PC-9 (cell line): ENCODE results near the gene DKC1. TPM values are rescaled to one million over a fixed set of nuclear protein-coding genes. Genes with fewer than 3 reads are reported as not detected.

Source experiments
- BruUV-seq: library from RNA; stranded (reverse); fragments of 400-500 nt; replicated peaks from 2 replicates; lab custom pipeline; 2021; lab: Mats Ljungman, UMichigan
- CTCF ChIA-PET: fragments of 300-600 bp; sonication (Branson Sonifier 250); formaldehyde crosslinking; loops from one replicate; lab custom pipeline; 2022; ENCODE audit warnings: antibody characterized with exemption; lab: Charles Lee
- POLR2A ChIA-PET: fragments of 300-600 bp; sonication (Branson Sonifier 250); formaldehyde crosslinking; loops from one replicate; lab custom pipeline; 2022; ENCODE audit warnings: antibody characterized with exemption; ENCODE audit not compliant: unreplicated experiment; lab: Charles Lee
- DNase-seq, 2 experiments: peaks; one replicate each; pipeline versions ENCODE4 v3.0.0 to v3.0.0-alpha.2; 2015 to 2022; ENCODE audit warnings: mixed read lengths in 1 of 2
- H2AFZ ChIP-seq: fragments of 200-600 bp; sonication (generic); 2 replicates; pipeline ENCODE4 v1.8.1; 2017; ENCODE audit warnings: antibody characterized with exemption
- H3F3A ChIP-seq: fragments of 200-600 bp; sonication (generic); 2 replicates; pipeline ENCODE4 v1.8.1; 2017; ENCODE audit warnings: antibody characterized with exemption, mild to moderate bottlenecking, low read depth; ENCODE audit not compliant: insufficient read depth
- H3K27ac ChIP-seq: fragments of 200-600 bp; sonication (generic); 2 replicates; pipeline ENCODE4 v1.6.1; 2016; ENCODE audit warnings: mixed run types
- H3K27me3 ChIP-seq: fragments of 200-600 bp; sonication (generic); 2 replicates; pipeline ENCODE4 v1.6.1; 2016; ENCODE audit warnings: low read depth, mixed run types; ENCODE audit not compliant: insufficient read depth
- H3K36me3 ChIP-seq: fragments of 200-600 bp; sonication (generic); 2 replicates; pipeline ENCODE4 v1.6.1; 2016; ENCODE audit warnings: low read depth, mixed run types
- H3K4me1 ChIP-seq: fragments of 200-600 bp; sonication (generic); replicated peaks from 2 replicates; pipeline ENCODE4 v1.6.1; 2016; ENCODE audit warnings: mixed run types; ENCODE audit not compliant: insufficient read depth
- H3K4me2 ChIP-seq: fragments of 200-600 bp; sonication (generic); 2 replicates; pipeline ENCODE4 v1.6.1; 2017; ENCODE audit warnings: mixed run types
- H3K4me3 ChIP-seq: fragments of 200-600 bp; sonication (generic); 2 replicates; pipeline ENCODE4 v1.6.1; 2016; ENCODE audit warnings: mixed run types
- H3K79me2 ChIP-seq: fragments of 200-600 bp; sonication (generic); 2 replicates; pipeline ENCODE4 v1.6.1; 2017; ENCODE audit warnings: low read depth, mixed run types
- H3K9me2 ChIP-seq: fragments of 200-600 bp; sonication (generic); 2 replicates; pipeline ENCODE4 v1.8.1; 2017; ENCODE audit warnings: mild to moderate bottlenecking; ENCODE audit not compliant: insufficient read depth
- H3K9me3 ChIP-seq: fragments of 200-600 bp; sonication (generic); 2 replicates; pipeline ENCODE4 v1.8.1; 2016; ENCODE audit warnings: low read depth; ENCODE audit not compliant: insufficient read depth
- H4K20me1 ChIP-seq: fragments of 200-600 bp; sonication (generic); 2 replicates; pipeline ENCODE4 v1.8.1; 2017; ENCODE audit not compliant: insufficient read depth
- EZH2 ChIP-seq: fragments of 200-600 bp; sonication (generic); IDR thresholded peaks from 2 replicates; pipeline ENCODE4 v1.8.0; 2017; ENCODE audit warnings: antibody characterized with exemption, low read depth
- intact Hi-C: fragments of 100-400 bp; cut with micrococcal nuclease; formaldehyde crosslinking; loops from one replicate; pipeline ENCODE4 v1.10.0; 2022; ENCODE audit not compliant: unreplicated experiment
- total RNA-seq: library from RNA; stranded (reverse); gene quantifications from 2 replicates; pipeline ENCODE4 v1.2.3, GENCODE V29; 2021
- TF ChIP-seq, protein P1 (sequence below): fragments of 200-600 bp; sonication (generic); conservative IDR thresholded peaks from 2 replicates; pipeline ENCODE4 v1.6.1; 2017; ENCODE audit warnings: mixed run types, antibody characterized with exemption, mild to moderate bottlenecking, moderate library complexity

Gene DKC1
- total RNA-seq, 1 experiment from 2014 or later = 101 TPM

DNA sequence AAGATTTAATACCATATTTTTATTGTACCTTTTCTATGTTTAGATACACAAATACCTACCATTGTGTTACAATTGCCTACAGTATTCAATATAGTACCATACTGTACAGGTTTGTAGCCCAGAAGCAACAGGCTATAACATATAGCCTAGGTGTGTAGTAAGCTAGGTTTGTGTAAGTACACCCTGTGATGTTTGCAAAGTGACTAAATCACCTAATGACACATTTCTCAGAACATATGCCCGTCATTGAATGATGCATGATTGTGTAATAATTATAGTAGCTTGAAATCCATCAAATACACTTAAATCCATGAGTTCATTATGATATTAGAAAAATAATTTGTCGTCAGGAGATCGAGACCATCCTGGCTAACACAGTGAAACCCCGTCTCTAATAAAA is 42.6 kb upstream of the DKC1 start:
- ChIA-PET POLR2A (no interaction called here), CTCF (interaction anchor here (0.6 kb wide), 1 partner anchor 34 kb away, joined by 3 read pairs; no protein-coding TSS in a partner anchor)
- TF ChIP-seq, protein P1, sequence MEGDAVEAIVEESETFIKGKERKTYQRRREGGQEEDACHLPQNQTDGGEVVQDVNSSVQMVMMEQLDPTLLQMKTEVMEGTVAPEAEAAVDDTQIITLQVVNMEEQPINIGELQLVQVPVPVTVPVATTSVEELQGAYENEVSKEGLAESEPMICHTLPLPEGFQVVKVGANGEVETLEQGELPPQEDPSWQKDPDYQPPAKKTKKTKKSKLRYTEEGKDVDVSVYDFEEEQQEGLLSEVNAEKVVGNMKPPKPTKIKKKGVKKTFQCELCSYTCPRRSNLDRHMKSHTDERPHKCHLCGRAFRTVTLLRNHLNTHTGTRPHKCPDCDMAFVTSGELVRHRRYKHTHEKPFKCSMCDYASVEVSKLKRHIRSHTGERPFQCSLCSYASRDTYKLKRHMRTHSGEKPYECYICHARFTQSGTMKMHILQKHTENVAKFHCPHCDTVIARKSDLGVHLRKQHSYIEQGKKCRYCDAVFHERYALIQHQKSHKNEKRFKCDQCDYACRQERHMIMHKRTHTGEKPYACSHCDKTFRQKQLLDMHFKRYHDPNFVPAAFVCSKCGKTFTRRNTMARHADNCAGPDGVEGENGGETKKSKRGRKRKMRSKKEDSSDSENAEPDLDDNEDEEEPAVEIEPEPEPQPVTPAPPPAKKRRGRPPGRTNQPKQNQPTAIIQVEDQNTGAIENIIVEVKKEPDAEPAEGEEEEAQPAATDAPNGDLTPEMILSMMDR = no peak
- no peak for TF ChIP-seq EZH2
- Histone ChIP-seq H3K79me2 (no peaks in the 10 kb centered on the region), H2AFZ (no peak overlapping the region), H3K27me3 (no peaks in the 10 kb centered on the region), H3K9me2 (no peaks in the 10 kb centered on the region), H3K4me1 (peaks cover 13% of the 10 kb centered on the region; the same call in 1 of the 2 replicates), H3K9me3 (no peaks in the 10 kb centered on the region), H3K36me3 (no peaks in the 10 kb centered on the region), H3F3A (no peaks in the 10 kb centered on the region), H3K4me3 (no peak overlapping the region), H3K27ac (no peak overlapping the region), H3K4me2 (peak overlapping the region; percentile 19; the same call in 1 of the 2 replicates), H4K20me1 (no peaks in the 10 kb centered on the region)
- DNase-seq = no peak
- no TSS peak for BruUV-seq
- intact Hi-C loops = no loop called here

DNA sequence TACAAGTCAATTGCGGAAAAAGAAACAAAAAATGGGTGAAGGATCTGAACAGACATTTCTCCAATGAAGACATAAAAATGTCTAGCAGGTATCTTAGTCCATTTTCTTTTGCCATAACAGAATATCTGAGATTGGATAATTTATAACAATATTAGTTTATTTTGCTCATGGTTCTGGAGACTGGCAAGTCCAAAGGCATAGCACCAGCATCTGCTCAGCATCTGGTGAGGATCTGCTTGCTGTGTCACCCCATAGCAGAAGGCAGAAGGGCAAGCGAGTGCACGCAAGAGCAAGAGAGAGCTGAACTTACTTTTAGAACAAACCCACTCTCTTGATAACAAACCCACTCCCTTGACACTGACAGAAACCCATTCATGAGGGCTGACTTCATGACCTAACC is 41.5 kb upstream of the DKC1 start:
- ChIA-PET POLR2A (no interaction called here), CTCF (no interaction called here)
- Histone ChIP-seq H3K9me3 (no peaks in the 10 kb centered on the region), H2AFZ (no peak overlapping the region), H3K9me2 (no peaks in the 10 kb centered on the region), H3K4me3 (no peak overlapping the region), H3F3A (no peaks in the 10 kb centered on the region), H3K36me3 (no peaks in the 10 kb centered on the region), H3K27me3 (no peaks in the 10 kb centered on the region), H3K27ac (no peak overlapping the region), H4K20me1 (no peaks in the 10 kb centered on the region), H3K79me2 (no peaks in the 10 kb centered on the region), H3K4me1 (peaks cover 13% of the 10 kb centered on the region; the same call in 1 of the 2 replicates), H3K4me2 (no peak overlapping the region)
- BruUV-seq = no TSS peak
- DNase-seq = no peak
- intact Hi-C loops = no loop called here
- no peak for TF ChIP-seq EZH2
- TF ChIP-seq, protein P1 = no peak

DNA sequence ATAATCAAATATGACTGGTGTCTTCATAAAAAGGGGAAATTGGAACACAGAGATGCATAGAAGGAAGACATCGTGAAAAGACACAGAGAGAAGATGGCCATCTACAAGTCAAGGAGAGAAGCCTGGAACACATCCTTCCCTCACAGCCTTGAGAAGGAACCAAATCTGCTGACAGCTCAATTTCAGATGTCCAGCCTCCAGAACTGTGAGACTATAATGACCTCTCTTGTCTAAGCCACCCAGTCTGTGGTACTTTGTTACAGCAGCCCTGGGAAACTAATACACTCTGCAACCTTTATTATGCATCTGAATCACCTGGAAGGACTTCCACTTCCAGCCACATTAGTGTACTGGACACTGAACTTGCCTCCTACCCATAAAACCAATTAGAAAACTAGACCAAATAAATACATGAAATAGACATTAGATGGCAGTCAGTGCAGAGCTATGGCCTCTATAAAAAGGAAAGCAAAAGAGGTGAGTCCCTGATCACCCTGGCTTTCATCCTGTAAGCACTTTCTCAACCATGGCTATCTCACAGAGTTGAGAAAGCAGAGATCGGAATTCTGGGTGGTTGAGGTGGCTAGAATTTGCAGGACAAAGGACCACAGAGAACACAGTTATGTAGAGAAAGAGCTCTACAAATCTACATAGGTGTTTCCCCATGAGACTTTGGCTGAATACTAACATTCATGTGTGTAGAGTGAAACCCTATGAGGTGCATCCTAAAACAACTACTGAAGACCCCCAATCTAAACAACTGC is 37.5 kb upstream of the DKC1 start:
- no peaks in the 10 kb centered on the region for H3K27me3 ChIP-seq

More for the DNA sequence above, 37.5 kb upstream of the DKC1 start:
- TF ChIP-seq, protein P1 = no peak
- TF ChIP-seq EZH2 = no peak
- Histone ChIP-seq H3K27ac (no peak overlapping the region), H2AFZ (no peak overlapping the region), H3K79me2 (no peaks in the 10 kb centered on the region), H4K20me1 (no peaks in the 10 kb centered on the region), H3F3A (no peaks in the 10 kb centered on the region), H3K4me2 (no peak overlapping the region), H3K4me1 (0 out of 2 replicates have a peak, but pooled peaks cover 3% of the 10 kb centered on the region), H3K9me3 (no peaks in the 10 kb centered on the region), H3K36me3 (no peaks in the 10 kb centered on the region), H3K4me3 (no peak overlapping the region), H3K9me2 (no peaks in the 10 kb centered on the region)
- DNase-seq = no peak
- CTCF ChIA-PET = no interaction called here
- no TSS peak for BruUV-seq
- intact Hi-C loops = no loop called here
- POLR2A ChIA-PET = interaction anchor here (0.8 kb wide), 1 partner anchor 14 kb away, joined by 7 read pairs; no protein-coding TSS in a partner anchor
